Body of pancreas (tissue), 4 donors: ENCODE measurements around the gene EXTL1. TPM values are rescaled to one million over a fixed set of nuclear protein-coding genes. Genes with fewer than 3 reads are reported as not detected.

ENCODE experiments used
- ATAC-seq: fragments of 150-250 bp; one replicate; pipeline ENCODE4 v1.9.1; 2016
- DNase-seq, 4 donors: peaks; one replicate each; pipeline ENCODE4 v3.0.0-alpha.2; 2019
- H3K27ac ChIP-seq, 4 donors: fragments of 200-600 bp; sonication (generic); 1 replicate in 3 of 4; 2 replicates in 1 of 4; pipeline versions ENCODE4 v1.5.1 to v1.6.1; 2016 to 2019; ENCODE audit warnings: mild to moderate bottlenecking in 1 of 4, mixed read lengths in 1 of 4, moderate library complexity in 1 of 4
- H3K27me3 ChIP-seq, 2 donors: fragments of 200-600 bp; sonication (generic); one replicate each; pipeline ENCODE4 v1.6.0; 2016; ENCODE audit warnings: mild to moderate bottlenecking in 1 of 2
- H3K36me3 ChIP-seq, 2 donors: fragments of 200-600 bp; sonication (generic); replicated peaks in 1 of 2; 2 replicates each; pipeline ENCODE4 v1.5.1; 2016; ENCODE audit warnings: low read depth in 2 of 2; ENCODE audit not compliant: insufficient read depth in 1 of 2
- H3K4me1 ChIP-seq: fragments of 200-600 bp; sonication (generic); one replicate; pipeline ENCODE4 v1.6.0; 2016
- H3K4me3 ChIP-seq, 2 donors: fragments of 200-600 bp; sonication (generic); 1 replicate in 1 of 2; 2 replicates in 1 of 2; pipeline ENCODE4 v1.5.1; 2016 to 2019
- H3K9me3 ChIP-seq, 3 donors: fragments of 200-600 bp; sonication (generic); 1 replicate in 2 of 3; 2 replicates in 1 of 3; pipeline ENCODE4 v1.5.1; 2016
- POLR2A ChIP-seq, 3 donors: fragments of 450-650 bp; IDR thresholded peaks; one replicate each; pipeline ENCODE4 v1.6.1; 2016; ENCODE audit warnings: antibody characterized with exemption in 3 of 3, mild to moderate bottlenecking in 2 of 3
- WGBS, 2 donors: methylation state at CpG; one replicate each; pipeline ENCODE4 v1.1.5; 2017; 5-methylcytosine and 5-hydroxymethylcytosine counted together
- intact Hi-C: fragments of 100-400 bp; cut with DNase I; formaldehyde crosslinking; loops from one replicate; pipeline ENCODE4 v1.15.1; 2023
- total RNA-seq, 2 donors: library from RNA; depleted of rRNA; stranded (reverse); fragments of >200 nt; gene quantifications; one replicate each; pipeline ENCODE4 v1.1.0, GENCODE V29; 2016
- TF ChIP-seq, protein P1 (sequence below), 7 experiments: fragments of 450-650 bp in 4 of 7; fragments of 200-600 bp in 3 of 7; sonication (generic) in 3 of 7; IDR thresholded peaks; one replicate each; pipeline ENCODE4 v1.5.1; 2016 to 2019; ENCODE audit warnings: antibody characterized with exemption in 7 of 7

EXTL1 gene
- total RNA-seq, 2 donors from 2014 or later: not detected

GRCh38 chr1:26019641-26020315 lies 1.8 kb upstream of the EXTL1 start:
- intact Hi-C loops: no loop called here
- Histone ChIP-seq H3K36me3 (no peaks in the 10 kb centered on the region), H3K27me3 (no peaks in the 10 kb centered on the region), H3K9me3 (no peaks in the 10 kb centered on the region), H3K4me1 (peaks cover under 1% of the 10 kb centered on the region), H3K27ac (no peak overlapping the region), H3K4me3 (no peak overlapping the region)
- DNase-seq (no peak), ATAC-seq (no peak)
- TF ChIP-seq, protein P1, sequence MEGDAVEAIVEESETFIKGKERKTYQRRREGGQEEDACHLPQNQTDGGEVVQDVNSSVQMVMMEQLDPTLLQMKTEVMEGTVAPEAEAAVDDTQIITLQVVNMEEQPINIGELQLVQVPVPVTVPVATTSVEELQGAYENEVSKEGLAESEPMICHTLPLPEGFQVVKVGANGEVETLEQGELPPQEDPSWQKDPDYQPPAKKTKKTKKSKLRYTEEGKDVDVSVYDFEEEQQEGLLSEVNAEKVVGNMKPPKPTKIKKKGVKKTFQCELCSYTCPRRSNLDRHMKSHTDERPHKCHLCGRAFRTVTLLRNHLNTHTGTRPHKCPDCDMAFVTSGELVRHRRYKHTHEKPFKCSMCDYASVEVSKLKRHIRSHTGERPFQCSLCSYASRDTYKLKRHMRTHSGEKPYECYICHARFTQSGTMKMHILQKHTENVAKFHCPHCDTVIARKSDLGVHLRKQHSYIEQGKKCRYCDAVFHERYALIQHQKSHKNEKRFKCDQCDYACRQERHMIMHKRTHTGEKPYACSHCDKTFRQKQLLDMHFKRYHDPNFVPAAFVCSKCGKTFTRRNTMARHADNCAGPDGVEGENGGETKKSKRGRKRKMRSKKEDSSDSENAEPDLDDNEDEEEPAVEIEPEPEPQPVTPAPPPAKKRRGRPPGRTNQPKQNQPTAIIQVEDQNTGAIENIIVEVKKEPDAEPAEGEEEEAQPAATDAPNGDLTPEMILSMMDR (IDR thresholded peaks at IDR 0.05): no peak
- no peak for TF ChIP-seq POLR2A (IDR thresholded peaks at IDR 0.05)
- 79 to 85% methylated on average over 8 of the region's 8 CpGs for WGBS, 2 donors

- no peaks in the 10 kb centered on the region for H3K36me3 ChIP-seq
- no peaks in the 10 kb centered on the region for H3K9me3 ChIP-seq
- no peak overlapping the region for H3K4me3 ChIP-seq
- WGBS, 2 donors: 75 to 98% methylated on average over 5 to 6 of the region's 6 CpGs
- H3K4me1 ChIP-seq: peaks cover 6% of the 10 kb centered on the region
- intact Hi-C loops: no loop called here
- no peak overlapping the region for H3K27ac ChIP-seq
- TF ChIP-seq POLR2A (IDR thresholded peaks at IDR 0.05): no peak
- TF ChIP-seq, protein P1 (IDR thresholded peaks at IDR 0.05): no peak
- ATAC-seq (no peak), DNase-seq (no peak)
- H3K27me3 ChIP-seq: no peaks in the 10 kb centered on the region
Measured at GRCh38 chr1:26020330-26020768, 1.2 kb upstream of the EXTL1 start.

GRCh38 chr1:26020941-26021646 lies 481 bp upstream of the EXTL1 start:
- H3K27ac ChIP-seq: no peak overlapping the region
- H3K9me3 ChIP-seq: no peaks in the 10 kb centered on the region
- intact Hi-C loops: no loop called here
- H3K27me3 ChIP-seq: no peaks in the 10 kb centered on the region
- ATAC-seq: no peak
- no peak overlapping the region for H3K4me3 ChIP-seq
- TF ChIP-seq POLR2A (IDR thresholded peaks at IDR 0.05): no peak
- TF ChIP-seq, protein P1 (IDR thresholded peaks at IDR 0.05): no peak
- H3K4me1 ChIP-seq: peaks cover 6% of the 10 kb centered on the region
- WGBS, 2 donors: 66 to 76% methylated on average over 5 to 6 of the region's 6 CpGs
- no peak for DNase-seq
- no peaks in the 10 kb centered on the region for H3K36me3 ChIP-seq

DNA sequence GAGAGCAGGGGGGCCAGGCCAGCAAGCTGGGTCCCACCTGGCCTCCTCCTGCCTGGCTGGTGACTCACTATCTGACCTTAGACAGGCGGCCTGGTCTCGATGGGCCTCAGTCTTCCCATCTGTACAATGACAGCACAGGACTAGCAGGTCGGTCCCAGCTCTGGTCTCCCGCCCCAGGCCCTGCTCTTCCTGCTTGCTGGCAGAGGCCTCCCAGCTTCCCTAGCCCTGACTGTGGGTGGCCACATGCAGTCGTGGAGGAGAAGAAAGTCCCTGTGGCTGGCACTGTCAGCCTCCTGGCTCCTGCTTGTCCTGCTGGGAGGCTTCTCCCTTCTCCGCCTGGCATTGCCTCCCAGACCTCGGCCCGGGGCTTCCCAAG lies 817 bp downstream of the EXTL1 start:
- Histone ChIP-seq H3K27ac (no peak overlapping the region), H3K4me3 (no peak overlapping the region), H3K27me3 (no peaks in the 10 kb centered on the region), H3K9me3 (no peaks in the 10 kb centered on the region), H3K36me3 (no peaks in the 10 kb centered on the region), H3K4me1 (peaks cover 6% of the 10 kb centered on the region)
- DNase-seq (no peak), ATAC-seq (no peak)
- intact Hi-C loops: no loop called here
- TF ChIP-seq, protein P1 (IDR thresholded peaks at IDR 0.05): no peak
- TF ChIP-seq POLR2A (IDR thresholded peaks at IDR 0.05): no peak
- 93 to 100% methylated on average over 1 to 8 of the region's 8 CpGs for WGBS, 2 donors
